Tongue (tissue), 2 donors: ENCODE measurements around the gene TMEM179B. TPM values are rescaled to one million over a fixed set of nuclear protein-coding genes. Genes with fewer than 3 reads are reported as not detected.
A peak's percentile ranks its signal among the peaks of the same experiment; 100 is the strongest.
"Not testable (repeated sequence)": the region's sequence is repeated elsewhere in the genome, so short reads cannot be mapped to it uniquely, and the experiment has no call there.

Experiments used
- DNase-seq: peaks from one replicate; pipeline ENCODE4 v3.0.0-alpha.2; 2015
- total RNA-seq: library from RNA; depleted of rRNA; stranded (reverse); fragments of >200 nt; gene quantifications from one replicate; pipeline ENCODE4 v1.2.3, GENCODE V29; 2014

Gene TMEM179B
- total RNA-seq, 1 donor from 2014 or later: 19.5 TPM

DNA sequence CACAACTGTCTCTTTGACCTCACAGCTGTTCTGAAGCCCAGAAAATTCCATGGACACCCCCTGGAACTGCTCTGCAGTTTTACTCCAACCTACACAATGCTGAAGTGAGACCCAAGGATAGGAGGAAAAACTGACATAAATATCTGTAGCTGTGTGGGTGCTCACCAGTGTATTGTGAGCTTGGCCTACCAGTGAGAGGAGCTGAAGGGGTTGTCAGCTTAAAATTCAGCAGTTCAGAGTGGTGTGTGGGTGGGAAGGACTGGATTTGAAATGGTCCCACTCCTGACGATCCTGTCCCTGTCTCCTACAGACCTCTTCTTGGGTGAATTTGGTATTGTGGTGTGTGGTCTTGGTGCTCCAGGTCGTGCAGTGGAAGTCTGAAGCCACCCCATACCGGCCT lies 2.4 kb downstream of the TMEM179B start:
- no peak for DNase-seq

DNA sequence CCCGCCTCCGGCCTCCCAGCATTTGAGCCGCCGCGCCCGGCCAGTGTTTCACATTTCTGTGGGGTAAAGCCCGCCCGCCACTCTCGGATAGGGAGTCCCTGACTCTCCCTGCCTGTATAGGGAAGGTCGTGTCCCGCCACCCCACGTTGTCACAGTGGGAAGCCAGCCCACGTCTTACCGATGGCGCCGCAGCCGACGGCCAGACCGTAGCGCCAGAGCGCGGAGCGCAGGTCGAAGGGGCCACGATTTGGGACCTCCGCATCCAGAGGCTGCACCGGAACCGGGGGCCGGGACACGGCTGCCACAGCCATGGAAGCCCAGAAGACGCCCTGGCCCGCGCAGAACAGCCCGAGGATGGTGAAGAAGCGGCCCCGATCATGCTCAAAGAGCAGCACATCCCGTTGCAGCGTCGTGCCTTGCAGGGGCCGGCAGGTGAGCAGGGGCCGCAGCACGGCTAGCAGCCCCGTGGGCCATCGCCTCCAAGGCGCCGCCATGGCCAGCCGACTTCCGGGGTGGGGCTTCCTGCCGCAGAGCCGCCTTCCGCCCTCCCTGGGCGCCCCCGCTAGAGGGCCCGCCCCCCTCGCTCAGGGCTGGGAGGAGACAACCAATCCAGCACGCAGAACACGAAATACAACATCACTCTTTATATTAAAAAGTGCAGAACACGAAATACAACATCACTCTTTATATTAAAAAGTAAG lies 4.4 kb downstream of the TMEM179B start, which contains the start of gene TMEM223:
Gene TMEM223 (minus strand): TSS at position 506 of the 701 bp plus-strand sequence. CDS start 12 bp downstream, at position 494.
- peak; percentile 95 for DNase-seq

DNA sequence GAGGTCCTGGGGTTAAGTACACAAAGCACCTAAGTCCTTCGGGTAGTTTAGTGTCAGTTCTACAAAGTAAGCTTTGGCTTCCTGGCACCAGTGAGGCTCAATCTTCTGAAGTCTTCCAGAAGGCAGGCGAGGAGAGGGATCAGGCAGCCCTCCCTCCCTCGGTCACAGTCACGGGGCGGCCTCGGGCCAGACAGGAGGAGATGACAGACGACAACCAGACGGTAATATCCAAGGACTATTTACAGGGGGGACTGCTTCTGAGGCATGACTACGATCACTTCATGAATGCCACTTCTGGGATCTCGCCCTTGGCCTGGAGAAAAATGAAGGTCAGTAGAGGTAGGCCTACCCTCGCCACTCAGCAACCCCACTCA lies 5.0 kb downstream of the TMEM179B start:
- peak; percentile 77 for DNase-seq

DNA sequence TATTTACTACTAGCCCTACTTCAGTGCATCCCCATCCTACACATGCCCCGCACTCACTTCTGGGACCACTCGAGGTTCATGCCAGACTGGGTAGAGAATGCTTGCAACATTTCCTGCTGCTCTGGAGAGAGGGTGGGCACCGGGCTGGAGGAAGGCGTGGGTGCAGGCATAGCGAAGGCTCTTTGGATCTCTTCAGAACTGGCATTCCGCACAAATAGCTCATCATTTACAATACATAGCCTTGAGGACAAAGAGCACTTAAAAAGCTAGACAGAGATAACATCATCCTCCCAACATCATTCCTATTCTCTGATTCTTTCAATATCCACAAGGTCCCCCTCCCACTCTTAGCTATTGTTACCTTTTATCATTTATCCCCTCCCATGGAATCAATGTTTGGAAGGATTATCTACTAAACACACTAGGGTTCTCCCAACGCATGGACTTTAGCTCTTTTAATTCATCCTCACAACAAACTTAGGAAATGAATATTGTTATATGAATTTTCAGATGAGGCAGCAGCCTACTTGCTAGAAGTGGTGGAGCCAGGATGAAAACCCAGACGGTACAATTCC lies 7.1 kb downstream of the TMEM179B start:
- no peak for DNase-seq

DNA sequence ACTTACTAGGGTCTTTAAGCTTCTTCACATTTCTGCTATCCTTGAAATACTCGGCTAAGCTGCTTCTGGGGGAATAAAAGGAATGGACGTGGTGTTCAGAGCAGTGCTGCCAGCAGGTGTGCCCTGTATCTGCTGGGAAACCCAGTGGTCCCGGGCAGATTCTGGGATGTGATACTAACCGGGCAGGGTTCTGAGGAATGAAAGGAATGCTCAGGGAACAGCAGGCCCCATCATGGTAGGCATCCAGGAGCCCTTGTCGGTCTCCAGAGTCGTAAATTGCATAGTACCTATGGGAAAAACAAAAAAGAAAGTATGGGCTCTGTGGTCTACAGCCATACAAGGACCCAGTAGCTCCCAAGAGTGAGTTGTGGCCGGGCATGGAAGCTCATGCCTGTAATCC lies 9.1 kb downstream of the TMEM179B start:
- DNase-seq: no peak

DNA sequence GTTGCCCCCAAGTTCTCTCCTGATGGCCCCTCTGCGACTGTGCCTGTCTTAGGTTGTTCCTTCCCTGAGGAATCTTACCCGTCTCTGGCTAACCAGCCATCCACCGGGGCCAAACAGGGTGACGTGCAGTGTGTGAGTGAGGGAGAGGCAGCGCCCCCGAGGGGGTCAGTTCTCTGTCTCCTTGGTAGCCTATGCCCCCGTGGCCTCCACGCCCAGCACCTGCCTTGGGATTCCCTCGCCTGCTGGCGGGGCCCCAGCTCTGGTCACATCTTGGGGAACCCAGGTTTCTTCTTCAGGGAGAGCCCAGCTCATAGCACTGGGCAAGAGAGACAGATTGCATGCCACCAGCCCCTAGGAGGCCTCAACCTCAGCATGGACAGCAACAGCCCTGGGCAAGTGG lies 12.3 kb downstream of the TMEM179B start:
- no peak for DNase-seq

DNA sequence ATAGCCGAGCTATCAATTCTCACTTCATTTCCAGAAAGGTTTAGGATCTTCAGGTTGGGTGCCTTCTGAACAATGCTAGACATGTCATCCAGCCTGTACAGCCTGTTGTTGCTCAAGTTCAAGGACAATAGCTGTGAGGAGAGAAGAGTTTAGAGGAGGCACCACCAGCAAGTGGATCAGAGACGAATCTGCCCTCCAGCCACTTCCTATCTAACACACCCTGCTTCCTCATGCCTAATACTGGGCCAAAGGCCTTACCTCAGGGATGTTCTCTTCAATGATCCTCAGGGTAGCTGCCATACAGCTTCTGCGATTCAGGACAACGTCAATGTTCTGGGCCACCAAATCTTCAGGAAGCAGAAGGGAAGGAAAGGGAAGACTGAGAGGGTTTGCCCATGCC lies 13.9 kb downstream of the TMEM179B start:
- DNase-seq: no peak

DNA sequence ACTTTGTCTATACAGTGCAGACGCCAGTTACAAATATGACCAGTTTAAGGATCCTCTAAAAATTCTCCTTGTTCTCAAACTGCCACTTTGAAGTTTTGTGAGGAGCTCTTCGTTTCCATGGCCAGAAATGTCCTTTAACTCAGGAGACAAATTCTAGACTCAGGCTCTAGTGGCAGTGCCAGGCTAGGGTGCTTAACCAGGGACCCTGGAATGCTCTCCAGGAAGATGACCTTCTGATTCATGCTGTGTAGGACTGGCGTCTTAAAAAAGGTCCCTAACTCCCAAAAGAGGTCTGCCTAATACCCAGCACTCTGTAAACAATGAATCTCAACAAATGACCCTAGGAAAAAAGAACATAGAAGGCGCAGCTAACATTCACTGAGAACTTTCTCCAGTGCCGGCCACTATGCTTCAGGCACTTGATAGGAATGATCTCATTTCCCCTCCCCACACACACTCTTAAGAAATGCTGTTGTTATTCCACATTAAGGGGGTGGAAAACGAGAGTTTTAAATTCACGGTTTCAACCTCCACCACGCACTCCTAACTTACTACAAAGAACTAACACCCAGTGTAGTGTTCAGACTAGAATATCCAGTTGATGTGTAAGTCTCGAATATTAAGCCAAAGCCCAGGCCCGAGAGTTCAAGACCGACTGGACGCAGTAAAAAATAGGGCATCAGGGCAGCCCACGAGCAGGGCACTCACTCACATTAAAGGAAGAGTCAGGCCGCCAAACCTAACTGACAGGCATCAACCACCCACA lies 17.3 kb downstream of the TMEM179B start:
- DNase-seq: peak; percentile 38

DNA sequence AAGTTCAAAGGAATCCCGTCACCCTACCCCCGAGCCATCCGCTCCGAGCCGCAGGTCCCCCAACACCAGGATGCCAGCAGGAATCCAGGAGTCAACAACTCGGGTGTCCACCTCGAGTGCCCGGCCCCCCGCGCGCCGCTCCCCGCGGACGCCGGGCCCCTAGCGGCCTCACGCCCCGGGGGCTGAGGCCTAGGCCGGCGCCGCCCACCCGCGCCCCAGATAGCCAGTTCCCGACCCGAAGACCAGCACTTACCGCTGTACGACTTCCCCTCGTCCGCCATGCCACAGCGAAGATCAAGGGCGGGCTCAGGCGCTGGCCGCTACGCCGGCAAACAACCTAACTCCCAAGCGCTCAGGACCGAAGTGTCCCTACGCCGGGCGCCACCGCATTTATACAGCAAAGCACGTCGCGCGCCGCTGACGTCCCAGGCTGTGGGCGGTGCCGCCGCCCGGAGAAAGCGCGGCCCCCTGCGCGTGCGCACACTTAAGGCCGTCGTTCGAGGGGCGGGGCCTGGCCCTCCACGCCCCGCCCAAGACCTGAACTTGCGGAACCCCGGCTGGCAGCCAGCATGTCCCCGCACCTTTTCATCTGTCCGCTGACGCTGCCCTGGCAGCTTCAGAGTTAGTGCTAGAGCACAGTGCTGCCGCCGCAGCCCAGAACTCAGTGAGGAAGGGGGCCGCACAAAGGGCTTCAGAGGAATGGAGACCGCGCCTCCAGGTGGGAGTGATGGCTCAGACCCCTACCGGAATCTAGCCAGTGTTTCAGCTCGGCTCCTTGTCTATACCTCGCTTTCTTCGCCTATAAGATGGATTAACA lies 18.1 kb downstream of the TMEM179B start, which contains the start of gene NXF1:
Gene NXF1 (minus strand): TSS at position 365 of the 817 bp plus-strand sequence. CDS start 84 bp downstream, at position 281.
- peak; percentile 98 for DNase-seq

DNA sequence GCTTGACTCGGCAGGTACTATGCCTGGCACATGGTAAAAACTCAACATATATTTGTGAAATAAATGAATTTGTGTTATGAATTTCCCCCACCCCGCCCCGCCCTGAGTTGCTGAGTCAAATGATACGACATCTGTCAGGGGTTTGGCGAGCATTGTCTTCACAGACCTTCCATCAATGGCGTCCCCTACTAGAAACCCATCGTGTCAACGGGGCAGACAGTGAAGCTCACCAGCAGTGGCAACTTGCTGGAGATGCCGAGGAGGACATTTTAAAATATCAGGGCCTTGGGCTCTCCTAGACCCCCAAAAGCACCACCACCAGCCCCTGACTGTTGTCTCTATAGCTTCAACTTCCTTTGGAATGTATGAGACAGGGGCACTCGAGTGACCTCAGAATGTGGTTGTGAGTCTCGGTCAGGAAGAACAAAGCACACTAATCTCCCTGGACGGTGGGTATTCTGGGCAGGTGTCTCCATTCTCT lies 18.8 kb downstream of the TMEM179B start:
- DNase-seq: peak; percentile 22

DNA sequence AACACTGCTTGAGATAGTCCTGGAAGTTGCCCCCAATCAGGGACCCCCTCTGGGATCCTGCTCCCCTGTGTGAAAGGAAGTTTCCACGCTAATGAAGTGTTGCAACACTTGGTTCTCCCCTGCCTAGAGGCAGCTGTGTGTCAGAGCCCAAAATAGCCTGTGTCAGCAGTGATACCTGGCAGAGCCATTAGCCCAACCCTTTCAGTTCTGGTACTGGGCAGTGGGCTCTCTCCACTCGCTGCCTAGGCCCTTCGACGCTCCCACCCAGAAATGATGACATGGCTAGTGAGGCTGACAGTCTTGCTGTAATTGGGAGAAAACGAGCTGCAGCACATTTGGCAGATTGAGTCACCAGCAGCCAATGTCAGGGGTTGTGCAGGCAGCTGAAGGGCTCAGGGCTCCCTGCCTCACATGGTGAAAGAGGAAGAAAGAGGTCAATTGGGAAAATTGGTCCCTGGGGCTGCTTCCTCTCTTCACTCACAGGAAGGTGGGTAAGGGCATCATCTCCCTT lies 19.5 kb downstream of the TMEM179B start:
- peak; percentile 48 for DNase-seq

DNA sequence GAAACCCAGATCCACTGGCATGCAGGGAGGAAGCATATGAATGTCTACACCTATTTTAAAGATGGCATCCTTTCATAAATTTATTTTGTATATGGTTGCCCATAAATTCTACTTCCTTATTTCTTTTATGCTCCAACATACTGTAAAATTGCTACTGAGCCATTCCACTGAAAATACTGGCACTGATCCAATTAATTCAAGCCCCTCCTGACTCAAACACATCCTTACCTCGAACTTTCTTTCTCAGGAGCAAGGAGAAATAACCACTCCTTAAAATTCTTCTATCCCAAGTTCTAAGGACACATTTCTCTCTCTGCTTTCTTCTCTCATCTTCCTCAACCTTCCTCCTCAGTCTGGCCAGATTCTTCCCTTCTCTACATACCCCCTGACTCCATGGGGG lies 23.5 kb downstream of the TMEM179B start:
- no peak for DNase-seq

DNA sequence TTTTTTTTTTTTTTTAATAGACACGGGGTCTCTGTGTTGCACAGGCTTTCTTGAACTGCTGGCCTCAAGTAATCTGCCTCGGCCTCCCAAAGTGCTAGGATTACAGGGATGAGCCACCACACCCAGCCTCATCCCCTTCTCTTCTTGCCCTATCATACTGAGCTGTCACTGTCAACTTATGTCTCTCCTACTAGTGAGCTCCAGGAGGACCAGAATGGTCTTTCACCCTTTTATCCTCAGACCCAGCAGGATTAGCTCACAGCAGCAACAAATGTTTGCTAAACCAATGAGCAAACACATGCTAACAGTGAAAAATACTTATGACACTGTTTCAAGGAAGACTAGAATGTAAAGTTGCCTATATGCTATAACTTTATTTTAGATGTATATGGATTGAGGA lies 24.5 kb downstream of the TMEM179B start:
- DNase-seq: no peak

DNA sequence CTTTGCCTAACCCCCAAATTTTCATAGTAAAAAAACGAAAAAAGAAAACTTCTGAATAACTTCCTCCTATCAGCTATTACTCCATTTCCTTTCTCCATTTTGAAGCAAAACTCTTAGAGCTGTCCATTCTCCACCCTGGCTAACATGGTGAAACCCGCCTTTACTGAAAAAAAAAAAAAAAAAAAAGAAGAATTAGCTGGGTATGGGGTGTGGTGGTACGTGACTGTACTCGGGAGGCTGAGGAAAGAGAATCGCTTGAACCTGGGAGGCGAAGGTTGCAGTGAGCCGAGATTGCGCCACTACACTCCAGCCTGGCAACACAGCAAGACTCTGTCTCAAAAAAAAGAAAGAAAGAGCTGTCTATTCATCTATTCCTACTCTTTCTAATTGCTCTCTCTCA lies 29.4 kb downstream of the TMEM179B start:
- no peak for DNase-seq

DNA sequence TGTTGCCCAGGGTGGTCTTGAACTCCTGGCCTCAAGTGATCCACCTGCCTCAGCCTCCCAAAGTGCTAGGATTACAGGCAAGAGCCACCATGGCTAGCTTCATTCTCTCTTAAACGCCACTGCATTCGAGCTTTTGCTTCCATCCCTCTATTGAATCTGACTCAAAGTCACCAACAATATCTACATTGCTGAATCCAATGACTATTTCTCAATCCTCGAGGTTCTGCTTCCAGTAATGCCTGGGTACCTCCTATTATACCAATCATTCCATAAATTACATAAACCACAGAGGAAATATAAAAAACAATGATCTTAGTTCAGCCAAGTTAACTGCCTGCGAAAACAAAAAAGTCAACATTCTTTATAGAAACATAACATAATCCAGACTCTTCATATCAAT lies 29.9 kb downstream of the TMEM179B start:
- no peak for DNase-seq

DNA sequence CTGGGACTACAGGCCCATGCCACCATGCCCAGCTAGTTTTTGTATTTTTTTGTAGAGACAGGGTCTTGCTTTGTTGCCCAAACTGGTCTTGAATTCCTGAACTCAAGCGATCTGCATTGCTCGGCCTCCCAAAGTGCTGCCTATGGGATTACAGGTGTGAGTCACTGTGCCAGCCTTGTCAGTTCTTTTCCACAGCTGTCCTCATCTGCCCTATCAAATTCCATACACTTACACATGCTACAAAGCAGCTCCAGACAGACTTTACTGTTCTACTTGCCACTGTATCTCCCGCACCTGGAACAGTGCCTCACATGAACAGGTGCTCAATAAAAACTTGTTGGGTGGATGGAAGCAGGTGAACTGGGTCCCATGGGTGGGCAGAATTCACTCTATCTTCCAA lies 36.5 kb downstream of the TMEM179B start:
- no peak for DNase-seq

DNA sequence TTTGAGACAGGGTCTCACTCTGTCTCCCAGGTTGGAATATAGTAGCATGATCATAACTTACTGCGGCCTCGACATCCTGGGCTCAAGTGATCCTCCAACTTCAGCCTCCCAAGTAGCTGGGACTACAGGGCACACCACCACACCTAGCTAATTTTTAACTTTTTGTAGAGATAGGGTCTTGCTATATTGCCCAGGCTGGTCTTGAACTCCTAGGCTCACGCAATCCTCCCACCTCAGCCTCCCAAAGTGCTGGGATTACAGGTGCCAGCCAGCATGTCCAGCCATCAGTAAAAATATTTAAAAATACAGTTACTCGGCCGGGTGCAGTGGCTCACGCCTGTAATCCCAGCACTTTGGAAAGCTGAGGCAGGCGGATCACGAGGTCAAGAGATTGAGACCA lies 40.9 kb downstream of the TMEM179B start:
- not testable (repeated sequence) for DNase-seq

DNA sequence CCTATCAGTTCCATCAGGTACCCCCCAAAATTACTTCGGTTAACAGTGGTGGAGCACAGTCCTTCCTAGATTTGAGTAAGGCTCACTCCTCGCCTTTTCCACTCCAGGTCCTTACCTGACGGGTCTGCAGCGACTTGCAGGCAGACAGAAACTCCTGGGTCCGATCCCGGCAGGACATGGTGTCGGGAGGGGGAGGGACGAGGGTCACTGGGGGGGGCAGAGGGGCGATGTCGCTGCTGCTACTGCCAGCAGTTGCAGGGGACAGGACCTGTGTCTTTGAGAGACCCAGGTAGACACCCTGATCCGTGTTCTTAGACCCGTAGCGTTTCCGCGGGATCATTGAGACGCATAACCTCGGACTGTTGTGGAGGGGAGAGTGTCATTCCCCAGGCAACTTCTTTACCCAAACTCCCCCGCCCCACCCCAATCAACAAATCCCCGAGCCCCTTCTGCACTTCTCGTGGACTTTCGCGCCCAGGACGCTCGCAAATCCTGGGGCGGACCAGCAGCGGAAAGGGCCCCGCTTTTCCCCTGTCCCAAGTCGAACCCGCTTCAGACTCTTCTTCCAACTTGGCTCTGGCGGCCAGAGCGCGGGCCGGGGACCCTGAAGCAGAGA lies 43.8 kb downstream of the TMEM179B start:
- no peak for DNase-seq

DNA sequence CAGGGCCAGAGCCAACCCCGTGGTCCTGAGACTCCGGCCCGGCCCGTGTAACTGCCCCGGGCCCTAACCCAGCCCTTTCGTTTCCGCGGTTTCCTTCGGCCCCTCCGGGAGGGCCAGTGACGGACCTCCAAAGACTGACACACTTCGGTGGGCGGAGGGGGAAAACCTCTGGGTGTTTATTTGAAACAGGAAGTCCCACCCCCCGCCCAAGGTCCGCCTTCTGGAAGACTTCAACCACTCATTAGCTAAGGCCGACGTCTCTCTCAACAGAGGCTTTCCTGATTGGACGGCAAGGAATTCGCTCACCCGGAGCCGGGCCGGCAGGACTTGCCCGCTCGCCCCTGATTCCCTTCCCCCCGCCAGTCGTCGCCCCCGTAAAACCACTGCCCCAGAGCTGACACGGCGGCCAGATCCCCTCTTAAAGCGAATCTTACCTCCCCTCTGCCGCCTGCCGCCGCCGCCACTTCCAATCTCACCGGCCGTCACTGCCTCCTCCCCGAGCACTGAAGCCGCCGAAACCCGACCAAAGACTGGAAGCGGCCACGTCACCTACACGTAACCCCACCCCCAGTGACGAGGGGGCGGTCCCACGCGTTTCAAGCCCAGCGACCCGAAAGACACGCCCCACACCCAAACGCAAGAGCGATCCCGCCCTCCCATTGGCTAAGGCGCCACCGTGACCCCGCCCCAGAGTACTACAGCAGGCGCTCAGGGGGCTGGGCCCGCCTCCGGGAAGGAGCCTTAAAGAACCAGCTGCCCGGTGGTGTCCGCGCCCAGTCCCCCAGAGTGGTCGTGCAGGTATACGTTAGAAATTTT lies 44.5 kb downstream of the TMEM179B start, which contains the start of gene STX5:
Gene STX5 (minus strand): TSS at position 532 of the 816 bp plus-strand sequence. CDS start 808 bp downstream, outside the sequence.
- DNase-seq: peak; percentile 100
